Caco-2 (cell line): ENCODE data around the gene LBX1. TPM values are rescaled to one million over a fixed set of nuclear protein-coding genes. Genes with fewer than 3 reads are reported as not detected.
A peak's percentile ranks its signal among the peaks of the same experiment; 100 is the strongest.

Experiments
- BruUV-seq: library from RNA; stranded (reverse); fragments of 400-500 nt; replicated peaks from 2 replicates; lab custom pipeline; 2021; lab: Mats Ljungman, UMichigan
- CTCF ChIA-PET: fragments of 300-600 bp; sonication (Branson Sonifier 250); formaldehyde crosslinking; loops from one replicate; lab custom pipeline; 2022; ENCODE audit warnings: antibody characterized with exemption; lab: Charles Lee
- POLR2A ChIA-PET: fragments of 300-600 bp; sonication (Branson Sonifier 250); formaldehyde crosslinking; loops from one replicate; lab custom pipeline; 2022; ENCODE audit warnings: antibody characterized with exemption; lab: Charles Lee
- DNase-seq, 2 experiments: peaks; one replicate each; pipeline versions ENCODE4 v3.0.0 to v3.0.0-alpha.2; 2020 to 2022
- H3K27me3 ChIP-seq: replicated peaks from 2 replicates; pipeline ENCODE4 v1.6.0; 2011; ENCODE audit warnings: low read length; ENCODE audit not compliant: control insufficient read depth, insufficient read depth
- H3K36me3 ChIP-seq: 2 replicates; pipeline ENCODE4 v1.5.1; 2011; ENCODE audit warnings: low read length; ENCODE audit not compliant: control insufficient read depth, insufficient read depth
- H3K4me1 ChIP-seq: fragments of 250-450 bp; sonication (Bioruptor Pico); 2 replicates; pipeline ENCODE4 v1.5.1; 2020; ENCODE audit warnings: mild to moderate bottlenecking
- H3K4me3 ChIP-seq: 2 replicates; pipeline ENCODE4 v1.5.1; 2011; ENCODE audit warnings: low read depth, mild to moderate bottlenecking, control low read depth, low read length
- H3K9me3 ChIP-seq: fragments of 250-450 bp; sonication (Bioruptor Pico); 2 replicates; pipeline ENCODE4 v1.5.1; 2020; ENCODE audit warnings: mild to moderate bottlenecking, moderate library complexity
- H3K27ac Mint-ChIP-seq: one replicate; pipeline ENCODE4 v1.8.0; 2022; ENCODE audit warnings: mixed read lengths; ENCODE audit not compliant: unreplicated experiment
- H3K27me3 Mint-ChIP-seq: one replicate; pipeline ENCODE4 v1.8.0; 2022; ENCODE audit warnings: mixed read lengths; ENCODE audit not compliant: insufficient read depth, unreplicated experiment
- H3K36me3 Mint-ChIP-seq: one replicate; pipeline ENCODE4 v1.8.0; 2022; ENCODE audit warnings: mild to moderate bottlenecking, mixed read lengths; ENCODE audit not compliant: insufficient read depth, unreplicated experiment
- H3K4me1 Mint-ChIP-seq: one replicate; pipeline ENCODE4 v1.8.0; 2022; ENCODE audit warnings: low read depth, mixed read lengths; ENCODE audit not compliant: unreplicated experiment
- H3K4me3 Mint-ChIP-seq: one replicate; pipeline ENCODE4 v1.8.0; 2022; ENCODE audit warnings: mild to moderate bottlenecking, moderate library complexity, mixed read lengths; ENCODE audit not compliant: unreplicated experiment
- H3K9me3 Mint-ChIP-seq: one replicate; pipeline ENCODE4 v1.8.0; 2022; ENCODE audit warnings: mixed read lengths; ENCODE audit not compliant: unreplicated experiment
- CTCF ChIP-seq, 2 experiments: fragments of 200-600 bp in 1 of 2; IDR thresholded peaks; 1 replicate in 1 of 2; 2 replicates in 1 of 2; pipeline versions ENCODE4 v1.5.1 to v1.8.0; 2011 to 2022; ENCODE audit warnings: antibody characterized with exemption in 1 of 2, control low read depth in 1 of 2, inconsistent platforms in 1 of 2, low read depth in 1 of 2, low read length in 1 of 2, mild to moderate bottlenecking in 1 of 2, moderate library complexity in 1 of 2; ENCODE audit not compliant: insufficient read depth in 1 of 2, severe bottlenecking in 1 of 2, unreplicated experiment in 1 of 2
- intact Hi-C: fragments of 100-400 bp; cut with micrococcal nuclease; formaldehyde crosslinking; loops from one replicate; pipeline ENCODE4 v1.10.0; 2022; ENCODE audit not compliant: unreplicated experiment
- total RNA-seq: library from RNA; stranded (reverse); gene quantifications from 2 replicates; pipeline ENCODE4 v1.2.3, GENCODE V29; 2022

Gene LBX1
- total RNA-seq, 1 experiment from 2014 or later, result not detected

DNA sequence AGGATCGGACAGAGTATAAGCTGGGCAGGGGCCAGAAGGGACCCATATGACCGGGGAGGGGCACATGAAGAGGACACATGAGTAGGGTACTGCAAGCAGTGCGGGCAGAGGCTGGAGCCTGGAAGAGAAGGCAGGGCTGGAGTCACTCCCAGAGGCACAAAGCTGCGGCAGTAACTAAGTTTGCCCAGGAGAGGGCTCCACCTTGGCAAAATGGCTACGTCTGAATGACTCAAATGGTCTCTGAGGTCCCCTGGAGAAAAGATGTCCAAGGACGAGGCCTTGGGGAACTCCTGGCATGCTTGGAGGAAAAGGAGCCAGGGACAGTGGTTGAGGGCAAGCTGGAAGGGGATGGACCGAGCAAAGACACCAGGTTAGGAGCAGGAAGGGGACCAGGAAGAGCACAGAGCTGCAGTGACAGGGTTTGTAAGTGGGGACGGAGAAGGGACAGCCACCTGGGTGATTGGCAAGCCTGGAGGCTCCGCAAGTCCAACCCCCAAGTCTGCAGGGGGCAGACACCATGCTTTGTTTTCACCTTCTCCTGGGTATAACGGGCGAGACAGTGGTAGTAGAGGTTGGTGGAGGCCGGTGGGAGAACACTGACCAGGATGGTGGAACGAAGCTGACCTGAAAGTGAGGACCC is 43.1 kb upstream of the LBX1 start:
- H3K27me3 Mint-ChIP-seq, result peaks cover 11% of the 10 kb centered on the region
- peak; percentile 68 to 76 for DNase-seq
- H3K4me3 Mint-ChIP-seq, result no peak overlapping the region
- no peak overlapping the region for H3K27ac Mint-ChIP-seq
- no peaks in the 10 kb centered on the region for H3K9me3 Mint-ChIP-seq
- ChIA-PET POLR2A (no interaction called here), CTCF (interaction anchor here (0.5 to 1.2 kb wide), 5 partner anchors 20 to 502 kb away, joined by 3 to 4 read pairs (median 3); no protein-coding TSS in a partner anchor)
- H3K9me3 ChIP-seq, result no peaks in the 10 kb centered on the region
- H3K36me3 Mint-ChIP-seq, result no peaks in the 10 kb centered on the region
- TF ChIP-seq CTCF (IDR thresholded peaks at IDR 0.05; ENCODE audit: insufficient read depth in 1 of 2, low read depth in 1 of 2, low read length in 1 of 2, severe bottlenecking in 1 of 2, unreplicated experiment in 1 of 2), result peak; percentile 77 to 78
- H3K4me1 Mint-ChIP-seq, result peaks cover 6% of the 10 kb centered on the region
- no peaks in the 10 kb centered on the region for H3K36me3 ChIP-seq
- intact Hi-C loops, result loop anchor here (2.0 kb wide), 1 partner anchor 18 kb away; no protein-coding TSS in a partner anchor
- H3K4me1 ChIP-seq, result no peaks in the 10 kb centered on the region
- H3K4me3 ChIP-seq, result no peak overlapping the region
- no TSS peak for BruUV-seq
- no peaks in the 10 kb centered on the region; the same call in 1 of the 2 replicates for H3K27me3 ChIP-seq

- intact Hi-C loops, result no loop called here
- H3K4me3 ChIP-seq, result no peak overlapping the region
- BruUV-seq, result no TSS peak
- Mint-ChIP-seq H3K9me3 (no peaks in the 10 kb centered on the region), H3K27me3 (peaks cover 11% of the 10 kb centered on the region), H3K4me3 (no peak overlapping the region), H3K4me1 (peaks cover 6% of the 10 kb centered on the region), H3K36me3 (no peaks in the 10 kb centered on the region), H3K27ac (no peak overlapping the region)
- POLR2A ChIA-PET, result no interaction called here
- H3K36me3 ChIP-seq, result no peaks in the 10 kb centered on the region
- H3K9me3 ChIP-seq, result no peaks in the 10 kb centered on the region
- H3K27me3 ChIP-seq, result no peaks in the 10 kb centered on the region
- no peak for TF ChIP-seq CTCF (IDR thresholded peaks at IDR 0.05; ENCODE audit: insufficient read depth in 1 of 2, low read depth in 1 of 2, low read length in 1 of 2, severe bottlenecking in 1 of 2, unreplicated experiment in 1 of 2)
- no peaks in the 10 kb centered on the region for H3K4me1 ChIP-seq
- no peak for DNase-seq
- CTCF ChIA-PET, result interaction anchor here (0.5 kb wide), 1 partner anchor 172 kb away, joined by 3 read pairs; no protein-coding TSS in a partner anchor
Observed at GRCh38 chr10:101270763-101271162, 41.5 kb upstream of the LBX1 start.

DNA sequence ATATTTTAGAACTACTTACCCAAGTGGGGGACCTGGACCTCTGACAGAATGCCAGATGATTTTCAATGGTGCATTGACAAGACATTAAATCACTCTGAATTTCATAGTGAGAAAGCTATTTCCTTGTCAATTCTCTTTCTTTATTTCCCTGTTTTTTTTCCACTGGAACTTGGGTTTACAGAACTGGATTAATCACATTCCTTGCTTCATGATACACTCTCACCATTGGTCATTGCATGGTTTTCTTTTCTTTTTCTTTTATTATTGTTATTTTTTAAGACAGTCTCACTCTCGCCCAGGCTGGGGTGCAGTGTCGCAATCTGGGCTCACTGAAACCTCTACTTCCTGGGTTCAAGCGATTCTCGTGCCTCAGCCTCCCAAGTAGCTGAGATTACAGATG is 38.5 kb upstream of the LBX1 start:
- ChIA-PET CTCF (no interaction called here), POLR2A (no interaction called here)
- Histone ChIP-seq H3K4me1 (no peaks in the 10 kb centered on the region), H3K4me3 (no peak overlapping the region), H3K36me3 (no peaks in the 10 kb centered on the region), H3K27me3 (no peaks in the 10 kb centered on the region), H3K9me3 (no peaks in the 10 kb centered on the region)
- intact Hi-C loops, result no loop called here
- Mint-ChIP-seq H3K4me3 (no peak overlapping the region), H3K27ac (no peak overlapping the region), H3K9me3 (no peaks in the 10 kb centered on the region), H3K4me1 (peaks cover 6% of the 10 kb centered on the region), H3K36me3 (no peaks in the 10 kb centered on the region), H3K27me3 (peaks cover 11% of the 10 kb centered on the region)
- TF ChIP-seq CTCF (IDR thresholded peaks at IDR 0.05; ENCODE audit: insufficient read depth in 1 of 2, low read depth in 1 of 2, low read length in 1 of 2, severe bottlenecking in 1 of 2, unreplicated experiment in 1 of 2), result no peak
- DNase-seq, result no peak
- BruUV-seq, result no TSS peak
